GM21360 (cell line): ENCODE data around the gene TBC1D1.
A peak's percentile ranks its signal among the peaks of the same experiment; 100 is the strongest.

Source experiments
- ATAC-seq: cut with Tn5 transposase; IDR thresholded peaks from one replicate; pipeline ENCODE4 v1.9.1; 2021; ENCODE audit warnings: mild to moderate bottlenecking, moderate library complexity; ENCODE audit not compliant: unreplicated experiment

Gene TBC1D1

GRCh38 chr4:37884855-37885487 lies 5.9 kb upstream of the TBC1D1 start:
- no peak for ATAC-seq

- no peak for ATAC-seq
These were observed 5.4 kb upstream of the TBC1D1 start for GRCh38 chr4:37885496-37885895.

- ATAC-seq = no peak
These were observed 759 bp upstream of the TBC1D1 start for GRCh38 chr4:37889849-37890800.

GRCh38 chr4:37891260-37892159 lies 626 bp downstream of the TBC1D1 start:
- peak; percentile 54 for ATAC-seq

- ATAC-seq = peak; percentile 41
These were observed 1.8 kb downstream of the TBC1D1 start for GRCh38 chr4:37892641-37893040.

- ATAC-seq = no peak
These were observed 2.3 kb downstream of the TBC1D1 start for GRCh38 chr4:37893164-37893563.

- no peak for ATAC-seq
These were observed 4.4 kb downstream of the TBC1D1 start for GRCh38 chr4:37895271-37895670.

GRCh38 chr4:37896206-37896860 lies 5.4 kb downstream of the TBC1D1 start:
- ATAC-seq = no peak

- no peak for ATAC-seq
These were observed 11.3 kb downstream of the TBC1D1 start for GRCh38 chr4:37902212-37902611.

GRCh38 chr4:37902738-37903693 lies 12.1 kb downstream of the TBC1D1 start:
- ATAC-seq = no peak

- ATAC-seq = no peak
These were observed 13.0 kb downstream of the TBC1D1 start for GRCh38 chr4:37903901-37904300.

- ATAC-seq = no peak
These were observed 13.9 kb downstream of the TBC1D1 start for GRCh38 chr4:37904824-37905223.

GRCh38 chr4:37905533-37906169 lies 14.8 kb downstream of the TBC1D1 start:
- no peak for ATAC-seq

- no peak for ATAC-seq
These were observed 17.8 kb downstream of the TBC1D1 start for GRCh38 chr4:37908488-37909331.

- no peak for ATAC-seq
These were observed 18.6 kb downstream of the TBC1D1 start for GRCh38 chr4:37909332-37910090.

GRCh38 chr4:37910091-37910486 lies 19.2 kb downstream of the TBC1D1 start:
- no peak for ATAC-seq

- ATAC-seq = no peak
These were observed 23.7 kb downstream of the TBC1D1 start for GRCh38 chr4:37914539-37914938.
